ENCODE data around the gene NTF3. TPM values are rescaled to one million over a fixed set of nuclear protein-coding genes. Genes with fewer than 3 reads are reported as not detected.

Gene NTF3
- total RNA-seq, 1 experiment from 2014 or later: not detected

- no peaks in the 10 kb centered on the region for H3K9me3 ChIP-seq (ENCODE audit: control insufficient read depth in 1 of 2, insufficient read depth in 1 of 2, low read depth in 1 of 2, low read length in 2 of 2)
- H3K9ac ChIP-seq (ENCODE audit: low read length): no peak overlapping the region
- ChIA-PET POLR2A (no interaction called here), CTCF (no interaction called here), RAD21 (ENCODE audit: low non-redundant PET in 1 of 2, low total read pairs in 2 of 2, uncharacterized antibody in 2 of 2, unreplicated experiment in 2 of 2) (no interaction called here)
- DNase-seq (ENCODE audit: low read depth, low spot score) (no peak), ATAC-seq (no peak)
- H3K4me2 ChIP-seq (ENCODE audit: low read length): no peak overlapping the region
- no peaks in the 10 kb centered on the region for H3K9me2 ChIP-seq (ENCODE audit: insufficient read depth)
- no peaks in the 10 kb centered on the region for H3K4me1 ChIP-seq (ENCODE audit: control insufficient read depth in 1 of 2, insufficient read depth in 2 of 2, low read length in 2 of 2)
- no peaks in the 10 kb centered on the region for H4K20me1 ChIP-seq (ENCODE audit: insufficient read depth)
- H3K4me3 ChIP-seq (replicated peaks in 1 of 2; ENCODE audit: low read depth in 1 of 2, low read length in 2 of 2): no peak overlapping the region
- no TSS peak for BruUV-seq (replicated peaks)
- no peaks in the 10 kb centered on the region for H3K79me2 ChIP-seq (ENCODE audit: insufficient read depth, low read length)
- peaks cover 20% of the 10 kb centered on the region; the same call in 1 of the 2 replicates for H3K27me3 ChIP-seq (ENCODE audit: insufficient read depth, low read length)
- no peak overlapping the region for H2AFZ ChIP-seq (ENCODE audit: low read depth, low read length, poor library complexity, severe bottlenecking)
- no peak overlapping the region for H3K27ac ChIP-seq (ENCODE audit: low read depth, low read length)
- intact Hi-C loops (cut with micrococcal nuclease): no loop called here
- TF ChIP-seq EZH2 (IDR thresholded peaks at IDR 0.05) (no peak), ZFX (IDR thresholded peaks at IDR 0.05) (no peak), EZH2phosphoT487 (IDR thresholded peaks at IDR 0.05; ENCODE audit: borderline replicate concordance) (no peak), MAX (IDR thresholded peaks at IDR 0.05) (no peak), SIN3A (IDR thresholded peaks at IDR 0.05; ENCODE audit: low read depth) (no peak), YY1 (IDR thresholded peaks at IDR 0.05; ENCODE audit: extremely low read depth, insufficient replicate concordance, low read depth, low read length) (no peak), ELF1 (IDR thresholded peaks at IDR 0.05; ENCODE audit: borderline replicate concordance, low read depth) (no peak), ZBTB33 (IDR thresholded peaks at IDR 0.05; ENCODE audit: extremely low read depth, insufficient replicate concordance, low read length) (no peak)
- no peaks in the 10 kb centered on the region for H3K36me3 ChIP-seq (ENCODE audit: control insufficient read depth in 1 of 2, insufficient read depth in 2 of 2, low read length in 2 of 2)
These were observed 57.1 kb downstream of the NTF3 start for GRCh38 chr12:5489017-5489416.
